ENCODE measurements around the gene TAS2R60. TPM values are rescaled to one million over a fixed set of nuclear protein-coding genes. Genes with fewer than 3 reads are reported as not detected.
A peak's percentile ranks its signal among the peaks of the same experiment; 100 is the strongest.
"Not testable (repeated sequence)": the region's sequence is repeated elsewhere in the genome, so short reads cannot be mapped to it uniquely, and the experiment has no call there.

TAS2R60 gene
- polyA plus RNA-seq, 5 donors, result not detected

DNA sequence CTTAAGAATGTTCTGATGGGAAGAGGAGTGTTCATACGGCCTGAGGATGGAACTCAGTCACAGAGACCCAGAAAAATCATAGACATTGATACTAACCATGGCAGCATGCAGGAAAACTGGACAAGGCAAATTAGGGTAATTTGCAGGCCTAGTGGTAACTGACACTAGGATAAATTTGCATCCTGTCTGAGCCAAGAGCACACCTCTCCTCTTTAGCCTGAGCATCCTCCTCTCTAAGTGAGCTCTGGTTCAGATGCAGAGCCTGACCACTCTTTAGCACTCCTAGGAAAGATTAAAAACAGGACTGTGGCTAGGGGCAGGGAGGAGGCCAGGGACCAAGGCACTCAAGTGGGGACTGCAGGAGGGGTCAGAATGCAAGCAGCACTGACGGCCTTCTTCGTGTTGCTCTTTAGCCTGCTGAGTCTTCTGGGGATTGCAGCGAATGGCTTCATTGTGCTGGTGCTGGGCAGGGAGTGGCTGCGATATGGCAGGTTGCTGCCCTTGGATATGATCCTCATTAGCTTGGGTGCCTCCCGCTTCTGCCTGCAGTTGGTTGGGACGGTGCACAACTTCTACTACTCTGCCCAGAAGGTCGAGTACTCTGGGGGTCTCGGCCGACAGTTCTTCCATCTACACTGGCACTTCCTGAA lies 34.4 kb downstream of the TAS2R60 start, which contains the start of gene TAS2R41:
TSS of gene TAS2R41 (plus strand) at position 373 of the 650 bp plus-strand sequence. CDS start at position 373, 0 bp downstream.
- no peak for DNase-seq

DNA sequence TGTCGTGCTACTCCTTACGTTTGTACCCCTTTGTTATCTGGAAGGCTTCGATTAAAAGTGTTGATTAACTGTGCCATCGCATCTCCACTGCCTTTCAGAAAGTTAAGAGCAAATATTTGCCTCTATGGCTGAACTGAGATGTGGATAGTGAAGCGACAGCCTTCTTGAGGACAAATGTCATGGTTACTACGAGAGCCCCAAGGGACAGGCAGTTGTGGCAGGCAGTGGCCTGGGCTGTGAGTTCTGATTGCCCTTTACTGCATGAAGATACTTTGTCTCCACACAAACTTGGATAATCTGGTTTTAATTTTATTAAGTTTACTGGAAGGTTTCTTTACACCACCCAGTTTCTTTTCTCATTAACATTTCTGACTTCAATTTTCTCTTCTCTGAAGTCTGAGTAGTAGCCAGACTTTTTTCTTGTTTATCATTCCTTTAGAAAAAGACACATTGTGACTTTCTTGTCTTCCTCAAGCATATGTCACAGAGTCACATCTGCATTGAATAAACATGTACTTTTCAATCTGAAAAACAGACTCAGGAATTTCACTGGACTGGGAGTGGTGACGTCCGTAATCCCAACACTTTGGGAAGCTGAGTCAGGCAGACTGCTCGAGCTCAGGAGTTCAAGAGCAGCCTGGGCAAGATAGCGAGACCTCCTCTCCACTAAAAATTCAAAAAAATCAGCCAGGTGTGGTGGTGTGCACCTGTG lies 36.0 kb downstream of the TAS2R60 start:
- DNase-seq, result no peak

DNA sequence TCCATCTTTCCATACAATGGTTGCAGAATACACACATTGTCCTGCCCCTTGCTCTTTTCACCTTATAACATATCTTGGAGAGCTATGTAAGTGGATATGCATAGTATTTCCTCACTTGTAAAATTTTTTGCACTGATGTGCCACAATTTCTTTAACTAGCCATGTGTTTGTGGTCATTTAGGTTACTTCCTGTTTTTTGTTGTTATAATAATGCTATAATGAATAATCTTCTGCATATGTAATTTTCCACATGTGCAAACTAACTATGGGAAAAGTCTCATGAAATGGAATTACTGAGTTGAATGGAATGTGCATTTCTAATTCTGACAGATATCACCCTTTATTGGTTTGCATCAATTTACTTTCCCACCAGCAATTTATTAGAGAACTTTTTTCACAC lies 37.2 kb downstream of the TAS2R60 start:
- DNase-seq, result no peak

DNA sequence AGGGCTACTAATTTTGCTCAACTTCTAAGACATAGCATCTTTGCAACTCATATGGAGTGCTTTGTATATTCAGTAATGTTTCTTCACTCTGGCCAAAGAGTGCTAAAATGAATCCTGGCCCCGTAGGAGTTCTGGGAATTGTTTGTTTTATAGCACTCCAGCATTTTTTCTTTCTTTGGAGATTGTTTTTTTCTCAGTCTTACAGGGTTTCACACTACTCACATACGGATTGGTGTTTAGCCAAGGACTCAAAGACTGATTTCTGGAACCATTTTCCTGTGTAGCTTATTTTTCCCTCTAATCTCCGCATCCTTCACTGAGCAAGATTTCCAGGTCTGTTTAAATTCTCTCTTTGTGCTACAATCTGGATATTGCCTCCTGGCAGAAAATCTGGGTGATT lies 40.9 kb downstream of the TAS2R60 start:
- peak; percentile 81 to 82 for DNase-seq

DNA sequence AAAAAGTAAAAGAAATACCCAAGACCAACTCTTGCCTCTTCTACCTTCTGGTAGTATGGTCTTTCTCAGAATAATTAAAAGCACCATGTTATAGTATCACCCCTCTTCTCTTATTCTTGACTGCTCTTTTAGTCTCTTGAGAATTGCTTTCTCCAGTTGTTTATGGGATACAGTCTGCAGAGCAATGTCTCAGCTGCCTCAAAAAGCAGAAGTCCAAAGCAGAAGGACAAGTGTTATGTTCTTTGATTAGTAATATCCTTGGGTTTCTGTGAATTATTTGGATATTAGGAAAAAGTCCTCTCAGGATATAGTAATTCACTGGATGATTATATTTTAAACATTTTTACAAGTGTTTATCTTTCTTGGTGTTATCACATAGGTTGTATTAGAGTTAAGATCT lies 41.8 kb downstream of the TAS2R60 start:
- no peak for DNase-seq

DNA sequence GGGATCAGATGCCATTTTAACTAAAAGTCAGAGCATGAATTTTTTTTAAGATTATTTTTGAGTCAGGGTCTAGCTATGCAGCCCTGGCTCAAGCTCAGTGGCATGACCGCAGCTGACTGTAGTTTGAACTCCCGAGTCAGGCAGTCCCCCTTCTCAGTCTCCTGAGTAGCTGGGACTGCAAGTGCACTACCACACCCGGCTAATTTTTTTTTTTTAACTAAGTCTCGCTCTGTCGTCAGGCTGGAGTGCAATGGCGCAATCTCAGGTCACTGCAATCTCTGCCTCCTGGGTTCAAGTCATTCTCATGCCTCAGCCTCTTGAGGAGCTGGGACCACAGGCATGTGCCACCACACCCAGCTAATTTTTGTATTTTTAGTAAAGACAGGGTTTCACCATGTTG lies 42.2 kb downstream of the TAS2R60 start:
- DNase-seq, result no peak

DNA sequence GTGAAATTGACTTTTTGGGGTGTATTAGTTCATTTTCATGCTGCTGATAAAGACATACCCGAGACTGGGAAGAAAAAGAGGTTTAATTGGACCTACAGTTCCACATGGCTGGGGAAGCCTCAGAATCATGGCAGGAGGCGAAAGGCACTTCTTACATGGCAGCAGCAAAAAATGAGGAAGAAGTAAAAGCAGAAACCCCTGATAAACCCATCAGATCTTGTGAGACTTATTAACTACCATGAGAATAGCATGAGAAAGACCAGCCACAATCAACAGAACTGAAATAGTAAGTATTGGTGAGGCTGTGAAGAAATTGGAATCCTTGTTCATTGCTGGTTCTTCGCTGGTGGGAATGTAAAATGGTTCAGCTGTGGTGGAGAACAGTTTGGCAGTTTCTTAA lies 43.0 kb downstream of the TAS2R60 start:
- DNase-seq, result not testable (repeated sequence)

DNA sequence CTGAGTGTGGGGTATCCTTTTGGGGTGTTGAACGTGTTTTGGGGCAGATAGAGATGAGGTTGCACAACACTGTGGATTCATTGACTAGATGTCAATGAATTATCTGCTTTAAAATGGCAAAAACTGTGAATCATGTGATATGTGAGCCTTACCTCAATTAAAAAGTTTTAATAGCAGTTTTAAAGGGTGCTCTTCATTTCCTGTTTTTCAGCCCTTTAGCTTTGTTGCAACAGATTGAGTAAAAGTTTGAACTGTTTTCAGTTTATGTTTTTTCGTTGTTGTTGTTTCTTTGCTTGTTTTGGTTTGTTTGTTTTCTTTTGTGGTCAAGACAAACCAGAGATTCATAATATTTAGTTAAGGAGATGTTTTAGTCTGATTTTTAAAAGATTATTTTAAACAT lies 43.8 kb downstream of the TAS2R60 start:
- no peak for DNase-seq

DNA sequence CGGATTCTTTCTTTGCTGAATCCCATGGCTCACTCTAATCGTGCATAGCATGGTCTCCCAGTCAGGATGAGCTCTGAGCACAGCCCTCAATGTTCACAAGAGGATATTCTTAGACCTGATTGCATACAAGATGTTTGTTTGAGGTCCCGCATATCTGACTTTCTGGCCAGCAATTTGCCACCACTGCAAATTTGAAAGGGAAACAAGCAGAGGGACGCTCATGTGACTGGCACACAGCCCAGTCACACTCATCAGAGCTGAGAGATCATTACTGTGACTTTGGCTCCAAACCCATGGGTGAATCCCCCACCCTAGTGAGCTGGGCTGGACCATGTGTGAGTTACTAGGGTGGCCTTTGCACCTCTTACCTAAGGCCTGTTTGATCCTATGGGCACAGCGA lies 44.3 kb downstream of the TAS2R60 start:
- DNase-seq, result peak; percentile 81

DNA sequence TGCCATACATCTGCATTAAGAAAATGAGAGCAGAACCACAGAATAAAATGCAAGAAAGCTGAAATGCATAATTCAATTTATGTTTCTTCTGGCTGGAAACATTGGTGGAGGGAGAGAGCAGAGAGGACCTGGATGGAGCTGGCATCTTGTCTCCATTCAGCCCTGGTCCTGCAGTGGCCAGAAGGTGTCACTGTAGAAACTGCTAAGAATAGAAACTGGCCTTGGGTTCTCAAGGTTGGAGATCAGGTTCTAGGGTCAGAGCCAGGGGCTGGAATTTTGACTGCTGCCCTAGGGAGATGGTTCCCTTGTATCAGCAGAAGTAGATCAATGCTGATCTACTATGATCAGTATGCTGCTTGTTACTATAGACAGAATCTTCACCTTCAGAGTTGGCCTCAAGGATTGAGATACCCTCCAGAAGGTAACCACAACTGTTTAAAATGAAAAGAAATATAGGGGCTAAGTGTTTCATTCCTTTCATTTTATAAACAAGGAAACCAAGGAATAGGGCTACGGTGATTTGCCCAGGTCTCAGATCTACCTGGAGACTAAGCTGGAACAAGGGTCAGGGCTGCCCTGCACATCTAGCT lies 47.6 kb downstream of the TAS2R60 start:
- no peak for DNase-seq

DNA sequence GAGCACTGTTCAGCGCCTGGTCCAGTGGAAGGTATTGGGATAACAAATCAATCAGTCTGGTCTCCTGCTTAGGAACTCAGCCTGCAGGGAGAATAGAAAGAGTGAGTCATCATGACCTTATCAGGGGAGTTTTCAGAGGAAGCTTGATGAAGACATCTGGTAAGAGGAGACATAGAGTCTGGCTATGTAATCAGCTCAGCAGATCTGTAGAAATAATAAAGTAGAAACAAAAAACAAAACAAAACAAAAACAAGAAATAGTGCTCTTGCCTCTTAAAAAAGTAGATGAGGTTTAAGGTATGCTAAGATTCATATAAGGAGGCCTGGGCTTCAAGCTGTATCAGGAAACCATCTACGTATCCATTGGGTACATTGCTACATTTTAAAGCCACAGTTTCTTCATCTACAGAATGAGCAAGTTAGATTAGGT lies 48.8 kb downstream of the TAS2R60 start:
- no peak for DNase-seq

DNA sequence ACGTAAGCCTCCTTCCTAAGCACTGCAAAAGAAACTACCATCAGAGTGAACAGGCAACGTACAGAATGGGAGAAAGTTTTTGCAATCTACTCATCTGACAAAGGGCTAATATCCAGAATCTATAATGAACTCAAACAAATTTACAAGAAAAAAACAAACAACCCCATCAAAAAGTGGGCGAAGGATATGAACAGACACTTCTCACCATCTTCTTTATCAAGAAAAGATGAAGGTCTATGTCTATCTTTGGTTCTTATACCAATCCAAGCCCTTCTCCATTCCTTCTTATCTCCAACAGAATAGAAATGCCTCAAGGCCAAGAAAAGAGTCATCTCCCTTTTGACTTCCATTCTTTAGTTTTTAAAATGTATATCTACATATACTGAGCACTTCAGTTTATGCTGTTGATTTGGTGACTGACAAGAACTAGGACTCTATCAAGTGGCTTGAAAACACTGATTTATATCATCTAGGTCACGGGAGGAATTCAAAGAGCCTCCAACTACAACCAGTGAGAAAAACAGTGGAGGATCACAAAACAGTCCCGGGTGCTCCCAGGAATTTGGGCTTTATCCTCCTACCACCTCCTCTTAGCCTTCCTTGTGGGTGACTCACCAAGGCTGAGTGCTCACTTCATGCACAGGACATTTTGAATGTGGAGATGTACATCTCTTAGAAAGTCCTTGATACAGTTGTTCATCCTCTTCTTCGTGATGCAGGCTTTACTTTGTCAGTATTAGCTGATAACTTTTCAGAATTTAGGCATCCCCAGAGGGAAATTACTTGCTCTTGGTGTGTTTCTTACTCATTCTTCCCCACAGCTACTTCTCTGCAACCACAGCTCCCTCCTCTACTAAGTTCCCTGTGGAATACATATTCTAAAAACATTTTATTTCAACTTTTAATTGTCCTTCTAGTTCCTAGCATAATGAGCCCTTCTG lies 49.8 kb downstream of the TAS2R60 start:
- DNase-seq, result no peak

DNA sequence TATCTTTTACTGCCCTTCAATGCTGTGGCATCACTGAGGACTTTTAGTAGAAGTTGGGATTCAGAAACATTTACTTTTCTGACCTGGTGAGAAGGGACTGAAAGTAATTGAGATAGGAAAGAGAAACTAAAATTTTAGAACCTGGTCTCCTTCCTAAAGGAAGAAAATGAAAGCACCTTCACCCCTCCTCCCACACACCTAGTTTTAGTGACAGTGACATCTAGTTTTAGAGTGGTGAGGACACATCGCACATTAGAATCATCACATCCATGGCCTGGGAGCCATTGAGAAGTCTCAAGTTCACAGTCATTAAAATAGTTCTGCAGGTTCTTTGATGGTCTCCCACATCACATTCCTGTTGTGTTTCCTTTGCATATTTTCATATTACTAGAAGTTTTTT lies 50.5 kb downstream of the TAS2R60 start:
- no peak for DNase-seq

Other genes with a start within 250 kb of the TAS2R60 start
- not detected for gene TAS2R40, start 221.4 kb upstream of the TAS2R60 start, polyA plus RNA-seq (ENCODE audit: insufficient read depth in 1 of 5, insufficient read length in 5 of 5, low replicate concordance in 1 of 5)
- gene GSTK1, start 180.0 kb upstream of the TAS2R60 start, polyA plus RNA-seq (ENCODE audit: insufficient read depth in 1 of 5, insufficient read length in 5 of 5, low replicate concordance in 1 of 5), result 100 to 1,000 TPM; 105 to 130 (median 124) TPM
- 1 to 10 TPM; 4.9 to 8.4 (median 6.9) TPM for gene TMEM139, start 158.5 kb upstream of the TAS2R60 start, polyA plus RNA-seq (ENCODE audit: insufficient read depth in 1 of 5, insufficient read length in 5 of 5, low replicate concordance in 1 of 5)
- 10 to 100 TPM; 52.2 to 64.8 (median 62.7) TPM for gene CASP2, start 155.1 kb upstream of the TAS2R60 start, polyA plus RNA-seq (ENCODE audit: insufficient read depth in 1 of 5, insufficient read length in 5 of 5, low replicate concordance in 1 of 5)
- under 1 TPM in 1 of 5 donors, not detected in 4; 0.09 TPM for gene CLCN1, start 127.3 kb upstream of the TAS2R60 start, polyA plus RNA-seq (ENCODE audit: insufficient read depth in 1 of 5, insufficient read length in 5 of 5, low replicate concordance in 1 of 5)
- gene FAM131B, start 80.7 kb upstream of the TAS2R60 start, polyA plus RNA-seq (ENCODE audit: insufficient read depth in 1 of 5, insufficient read length in 5 of 5, low replicate concordance in 1 of 5), result 1 to 10 TPM; 1.7 to 2.6 (median 2.2) TPM
- 100 to 1,000 TPM; 105 to 328 (median 157) TPM for gene ZYX, start 62.1 kb upstream of the TAS2R60 start, polyA plus RNA-seq (ENCODE audit: insufficient read depth in 1 of 5, insufficient read length in 5 of 5, low replicate concordance in 1 of 5)
- 10 to 100 TPM; 10.5 to 15.8 (median 13.2) TPM for gene EPHA1, start 34.6 kb upstream of the TAS2R60 start, polyA plus RNA-seq (ENCODE audit: insufficient read depth in 1 of 5, insufficient read length in 5 of 5, low replicate concordance in 1 of 5)
- not detected for gene TAS2R41, start 34.4 kb downstream of the TAS2R60 start, polyA plus RNA-seq (ENCODE audit: insufficient read depth in 1 of 5, insufficient read length in 5 of 5, low replicate concordance in 1 of 5)
- 1 to 10 TPM in 2 of 5 donors, under 1 TPM in 2, not detected in 1; 0.95 to 2.1 (median 1.3) TPM for gene CTAGE15, start 128.3 kb downstream of the TAS2R60 start, polyA plus RNA-seq (ENCODE audit: insufficient read depth in 1 of 5, insufficient read length in 5 of 5, low replicate concordance in 1 of 5)
- gene TCAF2, start 177.5 kb downstream of the TAS2R60 start, polyA plus RNA-seq (ENCODE audit: insufficient read depth in 1 of 5, insufficient read length in 5 of 5, low replicate concordance in 1 of 5), result 1 to 10 TPM; 3.0 to 6.1 (median 4.3) TPM

Measured in right lung (tissue), 5 donors.